Measurements from ENCODE around the gene VAC14.
"Not testable (repeated sequence)": the region's sequence is repeated elsewhere in the genome, so short reads cannot be mapped to it uniquely, and the experiment has no call there.

VAC14 gene

GRCh38 chr16:70681382-70682238, 119.3 kb downstream of the VAC14 start:
- DNase-seq (ENCODE audit: low spot score): peak; percentile 84

- no peak for DNase-seq (ENCODE audit: low spot score)
Observed at GRCh38 chr16:70680495-70681381, 120.2 kb downstream of the VAC14 start.

GRCh38 chr16:70679671-70680494, 121.1 kb downstream of the VAC14 start:
- no peak for DNase-seq (ENCODE audit: low spot score)

GRCh38 chr16:70678898-70679670, 121.9 kb downstream of the VAC14 start:
- DNase-seq (ENCODE audit: low spot score): no peak

GRCh38 chr16:70678121-70678897, 122.6 kb downstream of the VAC14 start:
- DNase-seq (ENCODE audit: low spot score): no peak

GRCh38 chr16:70677499-70678120, 123.3 kb downstream of the VAC14 start:
- no peak for DNase-seq (ENCODE audit: low spot score)

GRCh38 chr16:70676675-70677498, 124.1 kb downstream of the VAC14 start:
- DNase-seq (ENCODE audit: low spot score): no peak

GRCh38 chr16:70675851-70676513, 125.0 kb downstream of the VAC14 start:
- DNase-seq (ENCODE audit: low spot score): no peak

GRCh38 chr16:70674221-70675014, 126.5 kb downstream of the VAC14 start:
- no peak for DNase-seq (ENCODE audit: low spot score)

- DNase-seq (ENCODE audit: low spot score): not testable (repeated sequence)
Observed at GRCh38 chr16:70670938-70671337, 130.0 kb downstream of the VAC14 start.

GRCh38 chr16:70670175-70670574, 130.8 kb downstream of the VAC14 start:
- no peak for DNase-seq (ENCODE audit: low spot score)

GRCh38 chr16:70665806-70666735, 134.9 kb downstream of the VAC14 start:
- no peak for DNase-seq (ENCODE audit: low spot score)

GRCh38 chr16:70665113-70665694, 135.8 kb downstream of the VAC14 start:
- no peak for DNase-seq (ENCODE audit: low spot score)

- DNase-seq (ENCODE audit: low spot score): no peak
Observed at GRCh38 chr16:70664325-70665112, 136.4 kb downstream of the VAC14 start.

Measured in HuH-7 (cell line).